BLaER1 (cell line): ENCODE data around the gene ZMYM5.
"Not testable (repeated sequence)": the region's sequence is repeated elsewhere in the genome, so short reads cannot be mapped to it uniquely, and the experiment has no call there.

Source experiments
- H3K27ac ChIP-seq: shearing (Covaris generic); formaldehyde crosslinking; 2 replicates; pipeline ENCODE4 v1.8.1; 2022
- H3K27me3 ChIP-seq: shearing (Covaris generic); formaldehyde crosslinking; 2 replicates; pipeline ENCODE4 v1.8.1; 2022
- H3K36me3 ChIP-seq: shearing (Covaris generic); formaldehyde crosslinking; 2 replicates; pipeline ENCODE4 v1.8.1; 2022
- H3K4me1 ChIP-seq: shearing (Covaris generic); formaldehyde crosslinking; 2 replicates; pipeline ENCODE4 v1.8.1; 2022
- H3K4me2 ChIP-seq: shearing (Covaris generic); formaldehyde crosslinking; 2 replicates; pipeline ENCODE4 v1.8.1; 2022
- H3K4me3 ChIP-seq: shearing (Covaris generic); formaldehyde crosslinking; 2 replicates; pipeline ENCODE4 v1.8.1; 2022
- H3K9ac ChIP-seq: shearing (Covaris generic); formaldehyde crosslinking; 2 replicates; pipeline ENCODE4 v1.8.1; 2022
- H3K9me3 ChIP-seq: shearing (Covaris generic); formaldehyde crosslinking; 2 replicates; pipeline ENCODE4 v1.8.1; 2022
- H4K20me1 ChIP-seq: shearing (Covaris generic); formaldehyde crosslinking; 2 replicates; pipeline ENCODE4 v1.8.1; 2022
- Cebpa-rat ChIP-seq: shearing (Covaris generic); IDR thresholded peaks from 2 replicates; pipeline ENCODE4 v1.8.1; 2022

The ZMYM5 gene

GRCh38 chr13:19864024-19864745 lies 736 bp upstream of the ZMYM5 start:
- H3K4me3 ChIP-seq: peak overlapping the region; percentile 85
- no peaks in the 10 kb centered on the region for H3K27me3 ChIP-seq
- H3K36me3 ChIP-seq: peaks cover 7% of the 10 kb centered on the region
- TF ChIP-seq Cebpa-rat: no peak
- H3K27ac ChIP-seq: peak overlapping the region; percentile 96
- peak overlapping the region; percentile 94 for H3K9ac ChIP-seq
- H4K20me1 ChIP-seq: peaks cover 18% of the 10 kb centered on the region
- peaks cover 24% of the 10 kb centered on the region for H3K4me1 ChIP-seq
- H3K9me3 ChIP-seq: no peaks in the 10 kb centered on the region
- peak overlapping the region; percentile 77 for H3K4me2 ChIP-seq

GRCh38 chr13:19862481-19863313 lies 752 bp downstream of the ZMYM5 start:
- Histone ChIP-seq H3K4me3 (peak overlapping the region; percentile 85), H3K4me1 (peaks cover 24% of the 10 kb centered on the region), H4K20me1 (peaks cover 32% of the 10 kb centered on the region), H3K4me2 (peak overlapping the region; percentile 92), H3K27me3 (no peaks in the 10 kb centered on the region), H3K27ac (peak overlapping the region; percentile 96), H3K36me3 (peaks cover 22% of the 10 kb centered on the region), H3K9ac (peak overlapping the region; percentile 94), H3K9me3 (peaks cover 10% of the 10 kb centered on the region)
- no peak for TF ChIP-seq Cebpa-rat

- peak overlapping the region; percentile 92 for H3K4me2 ChIP-seq
- H4K20me1 ChIP-seq: peaks cover 35% of the 10 kb centered on the region
- H3K9me3 ChIP-seq: peaks cover 14% of the 10 kb centered on the region
- H3K27ac ChIP-seq: peak overlapping the region; percentile 96
- H3K27me3 ChIP-seq: no peaks in the 10 kb centered on the region
- H3K4me3 ChIP-seq: peak overlapping the region; percentile 85
- H3K9ac ChIP-seq: peak overlapping the region; percentile 94
- H3K36me3 ChIP-seq: peaks cover 30% of the 10 kb centered on the region
- TF ChIP-seq Cebpa-rat: no peak
- H3K4me1 ChIP-seq: peaks cover 24% of the 10 kb centered on the region
These were observed 1.7 kb downstream of the ZMYM5 start for GRCh38 chr13:19861762-19862161.

GRCh38 chr13:19860884-19861655 lies 2.4 kb downstream of the ZMYM5 start:
- Histone ChIP-seq H3K36me3 (peaks cover 36% of the 10 kb centered on the region), H3K27me3 (no peaks in the 10 kb centered on the region), H3K9ac (peak overlapping the region; percentile 94), H3K27ac (peak overlapping the region; percentile 96; the same call in 1 of the 2 replicates), H3K4me2 (peak overlapping the region; percentile 92), H3K4me1 (peaks cover 24% of the 10 kb centered on the region), H3K4me3 (peak overlapping the region; percentile 85), H3K9me3 (peaks cover 14% of the 10 kb centered on the region), H4K20me1 (peaks cover 41% of the 10 kb centered on the region)
- TF ChIP-seq Cebpa-rat: no peak

GRCh38 chr13:19857637-19858036 lies 5.8 kb downstream of the ZMYM5 start:
- H3K27ac ChIP-seq, H3K4me3 ChIP-seq, H3K4me2 ChIP-seq, H3K9ac ChIP-seq, H3K27me3 ChIP-seq: not testable (repeated sequence)
- peaks cover 14% of the 10 kb centered on the region for H3K9me3 ChIP-seq
- peaks cover 71% of the 10 kb centered on the region for H3K36me3 ChIP-seq
- peaks cover 17% of the 10 kb centered on the region for H3K4me1 ChIP-seq
- peaks cover 69% of the 10 kb centered on the region for H4K20me1 ChIP-seq

GRCh38 chr13:19852766-19853165 lies 10.7 kb downstream of the ZMYM5 start:
- Histone ChIP-seq H4K20me1 (peaks cover 72% of the 10 kb centered on the region), H3K36me3 (peaks cover 93% of the 10 kb centered on the region), H3K9ac (no peak overlapping the region), H3K9me3 (peaks cover 4% of the 10 kb centered on the region), H3K4me3 (no peak overlapping the region), H3K27ac (no peak overlapping the region), H3K4me2 (no peak overlapping the region), H3K27me3 (no peaks in the 10 kb centered on the region), H3K4me1 (no peaks in the 10 kb centered on the region)
- no peak for TF ChIP-seq Cebpa-rat

GRCh38 chr13:19845758-19846157 lies 17.7 kb downstream of the ZMYM5 start:
- Histone ChIP-seq H3K9ac (no peak overlapping the region), H3K4me2 (no peak overlapping the region)

GRCh38 chr13:19838865-19839275 lies 24.6 kb downstream of the ZMYM5 start:
- no peaks in the 10 kb centered on the region for H3K27me3 ChIP-seq
- H3K9ac ChIP-seq: no peak overlapping the region
- no peak overlapping the region for H3K4me3 ChIP-seq
- TF ChIP-seq Cebpa-rat: no peak
- peaks cover 10% of the 10 kb centered on the region for H3K4me1 ChIP-seq
- H3K36me3 ChIP-seq: peaks cover 91% of the 10 kb centered on the region
- no peak overlapping the region for H3K4me2 ChIP-seq
- H3K9me3 ChIP-seq: no peaks in the 10 kb centered on the region
- no peak overlapping the region for H3K27ac ChIP-seq
- peaks cover 35% of the 10 kb centered on the region; the same call in 1 of the 2 replicates for H4K20me1 ChIP-seq

More at GRCh38 chr13:19845758-19846157, 17.7 kb downstream of the ZMYM5 start:
- H3K9me3 ChIP-seq: no peaks in the 10 kb centered on the region
- H4K20me1 ChIP-seq: peaks cover 63% of the 10 kb centered on the region
- no peak overlapping the region for H3K27ac ChIP-seq
- H3K36me3 ChIP-seq: peaks cover 88% of the 10 kb centered on the region
- TF ChIP-seq Cebpa-rat: no peak
- no peak overlapping the region for H3K4me3 ChIP-seq
- no peaks in the 10 kb centered on the region for H3K27me3 ChIP-seq
- H3K4me1 ChIP-seq: no peaks in the 10 kb centered on the region; the same call in 1 of the 2 replicates

- Histone ChIP-seq H3K27me3 (no peaks in the 10 kb centered on the region), H3K27ac (no peak overlapping the region), H3K4me1 (peaks cover 10% of the 10 kb centered on the region), H3K4me3 (no peak overlapping the region), H4K20me1 (peaks cover 26% of the 10 kb centered on the region; the same call in 1 of the 2 replicates), H3K36me3 (peaks cover 89% of the 10 kb centered on the region), H3K9ac (no peak overlapping the region), H3K4me2 (no peak overlapping the region), H3K9me3 (no peaks in the 10 kb centered on the region)
- TF ChIP-seq Cebpa-rat: no peak
These were observed 27.0 kb downstream of the ZMYM5 start for GRCh38 chr13:19836472-19836871.
